ENCODE data around the gene UBE2J2. TPM values are rescaled to one million over a fixed set of nuclear protein-coding genes. Genes with fewer than 3 reads are reported as not detected.
A peak's percentile ranks its signal among the peaks of the same experiment; 100 is the strongest.

UBE2J2 gene
- total and polyA plus RNA-seq, 2 of the 13 experiments (the other 11 are each of a cell fraction or from before 2014, with no cell fraction given): 25.4 to 29.4 TPM

- TF ChIP-seq MLX (CRISPR knock-in tag; IDR thresholded peaks at IDR 0.05) (no peak), TEAD3 (CRISPR knock-in tag; optimal IDR thresholded peaks at IDR 0.05; ENCODE audit: borderline replicate concordance) (peak; percentile 18), SKIL (CRISPR knock-in tag; IDR thresholded peaks at IDR 0.05; ENCODE audit: borderline replicate concordance) (no peak), FOXK1 (CRISPR knock-in tag; IDR thresholded peaks at IDR 0.05; ENCODE audit: borderline replicate concordance, low read depth) (peak; percentile 45; the same call in 1 of the 2 replicates), SCMH1 (CRISPR knock-in tag; IDR thresholded peaks at IDR 0.05; ENCODE audit: borderline replicate concordance) (no peak), ZNF7 (CRISPR knock-in tag; IDR thresholded peaks at IDR 0.05) (no peak), ZBED4 (CRISPR knock-in tag; IDR thresholded peaks at IDR 0.05; ENCODE audit: borderline replicate concordance) (peak; percentile 17; the same call in 1 of the 2 replicates), ZNF75D (CRISPR knock-in tag; IDR thresholded peaks at IDR 0.05; ENCODE audit: borderline replicate concordance) (no peak), CBFB (CRISPR knock-in tag; IDR thresholded peaks at IDR 0.05) (no peak), AKAP8 (CRISPR knock-in tag; IDR thresholded peaks at IDR 0.05) (0 out of 2 replicates have a peak, but pooled peaks have one; percentile 32), NPAS2 (CRISPR knock-in tag; IDR thresholded peaks at IDR 0.05; ENCODE audit: borderline replicate concordance) (no peak), WIZ (CRISPR knock-in tag; IDR thresholded peaks at IDR 0.05) (no peak), REPIN1 (CRISPR knock-in tag; IDR thresholded peaks at IDR 0.05; ENCODE audit: borderline replicate concordance, low read depth) (peak; percentile 72), ZNF143 (CRISPR knock-in tag; IDR thresholded peaks at IDR 0.05) (no peak), ZMAT3 (CRISPR knock-in tag; conservative IDR thresholded peaks at IDR 0.05) (no peak), HNRNPL (IDR thresholded peaks at IDR 0.05; ENCODE audit: low read depth, low read length) (no peak), ZNF790 (CRISPR knock-in tag; IDR thresholded peaks at IDR 0.05; ENCODE audit: borderline replicate concordance) (peak; percentile 88), SIX1 (CRISPR knock-in tag; IDR thresholded peaks at IDR 0.05; ENCODE audit: borderline replicate concordance) (no peak), MTF1 (CRISPR knock-in tag; IDR thresholded peaks at IDR 0.05) (no peak), HDAC2 (CRISPR knock-in tag; IDR thresholded peaks at IDR 0.05) (no peak; the same call in 1 of the 2 replicates), ZNF263 (CRISPR knock-in tag; IDR thresholded peaks at IDR 0.05) (no peak)
- TF ChIP-seq, protein P1, sequence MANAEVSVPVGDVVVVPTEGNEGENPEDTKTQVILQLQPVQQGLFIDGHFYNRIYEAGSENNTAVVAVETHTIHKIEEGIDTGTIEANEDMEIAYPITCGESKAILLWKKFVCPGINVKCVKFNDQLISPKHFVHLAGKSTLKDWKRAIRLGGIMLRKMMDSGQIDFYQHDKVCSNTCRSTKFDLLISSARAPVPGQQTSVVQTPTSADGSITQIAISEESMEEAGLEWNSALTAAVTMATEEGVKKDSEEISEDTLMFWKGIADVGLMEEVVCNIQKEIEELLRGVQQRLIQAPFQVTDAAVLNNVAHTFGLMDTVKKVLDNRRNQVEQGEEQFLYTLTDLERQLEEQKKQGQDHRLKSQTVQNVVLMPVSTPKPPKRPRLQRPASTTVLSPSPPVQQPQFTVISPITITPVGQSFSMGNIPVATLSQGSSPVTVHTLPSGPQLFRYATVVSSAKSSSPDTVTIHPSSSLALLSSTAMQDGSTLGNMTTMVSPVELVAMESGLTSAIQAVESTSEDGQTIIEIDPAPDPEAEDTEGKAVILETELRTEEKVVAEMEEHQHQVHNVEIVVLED (CRISPR knock-in tag; IDR thresholded peaks at IDR 0.05; ENCODE audit: borderline replicate concordance): no peak
Measured at GRCh38 chr1:1273512-1274298, at the start of gene UBE2J2 (continued).

All from HepG2 (cell line).